GM12892 (cell line): ENCODE measurements around the gene CEP72.

Experiments used
- POLR2A ChIP-seq: IDR thresholded peaks from 2 replicates; pipeline ENCODE4 v1.6.1; 2011; ENCODE audit warnings: low read depth, low read length, control low read depth
- POLR2AphosphoS5 ChIP-seq: IDR thresholded peaks from 2 replicates; pipeline ENCODE4 v1.6.1; 2011; ENCODE audit warnings: low read depth, low read length, control low read depth
- TAF1 ChIP-seq: IDR thresholded peaks from 2 replicates; pipeline ENCODE4 v1.6.1; 2011; ENCODE audit warnings: low read depth, mild to moderate bottlenecking, control low read depth, low read length, borderline replicate concordance

- TF ChIP-seq POLR2AphosphoS5 (no peak), TAF1 (no peak), POLR2A (no peak)
These were observed 31.7 kb downstream of the CEP72 start for GRCh38 chr5:643811-644271.
